H1 (cell line): ENCODE results near the gene SH3GL1. TPM values are rescaled to one million over a fixed set of nuclear protein-coding genes. Genes with fewer than 3 reads are reported as not detected.
A peak's percentile ranks its signal among the peaks of the same experiment; 100 is the strongest.

ENCODE experiments used
- EGR1 ChIP-seq: IDR thresholded peaks from 2 replicates; pipeline ENCODE4 v1.6.1; 2011; ENCODE audit warnings: low read depth, low read length, borderline replicate concordance
- JUN ChIP-seq: IDR thresholded peaks from 2 replicates; pipeline ENCODE4 v1.6.1; 2011; ENCODE audit warnings: low read depth, mild to moderate bottlenecking, improper control_type of control experiment, low read length
- KDM5A ChIP-seq: fragments of 200-600 bp; IDR thresholded peaks from 2 replicates; pipeline ENCODE4 v1.7.1; 2012; ENCODE audit warnings: mild to moderate bottlenecking, low read length, inconsistent platforms, mixed read lengths
- MAFK ChIP-seq: IDR thresholded peaks from 2 replicates; pipeline ENCODE4 v1.6.1; 2012; ENCODE audit warnings: low read depth, mild to moderate bottlenecking, improper control_type of control experiment, low read length
- PHF8 ChIP-seq: fragments of 200-600 bp; sonication (generic); conservative IDR thresholded peaks from 2 replicates; pipeline ENCODE4 v1.7.1; 2012; ENCODE audit warnings: low read depth, mild to moderate bottlenecking, inconsistent platforms, low read length, moderate library complexity
- POLR2A ChIP-seq, 2 experiments: IDR thresholded peaks; 1 replicate in 1 of 2; 2 replicates in 1 of 2; pipeline ENCODE4 v1.6.1; 2011; ENCODE audit warnings: low read depth in 2 of 2, low read length in 2 of 2, mild to moderate bottlenecking in 2 of 2; ENCODE audit errors: control extremely low read depth in 1 of 2
- RFX5 ChIP-seq: IDR thresholded peaks from 2 replicates; pipeline ENCODE4 v1.6.1; 2011; ENCODE audit warnings: low read depth, low read length, improper control_type of control experiment, borderline replicate concordance
- SAP30 ChIP-seq: fragments of 300-600 bp; sonication (generic); IDR thresholded peaks from 2 replicates; pipeline ENCODE4 v1.7.1; 2012; ENCODE audit warnings: low read length, moderate library complexity, mild to moderate bottlenecking, inconsistent platforms; ENCODE audit not compliant: insufficient read depth, insufficient replicate concordance
- SIX5 ChIP-seq: IDR thresholded peaks from 2 replicates; pipeline ENCODE4 v1.6.1; 2011; ENCODE audit warnings: mild to moderate bottlenecking, low read depth, low read length
- SP1 ChIP-seq: IDR thresholded peaks from 2 replicates; pipeline ENCODE4 v1.6.1; 2011; ENCODE audit warnings: low read depth, low read length
- SP4 ChIP-seq: IDR thresholded peaks from 2 replicates; pipeline ENCODE4 v1.6.1; 2012; ENCODE audit warnings: low read length, inconsistent platforms
- polyA plus RNA-seq, 7 experiments: library from polyadenylated mRNA; depleted of rRNA in 3 of 7; stranded (reverse) in 5 of 7; unstranded in 2 of 7; fragments of >200 nt in 5 of 7; fragments of 200-250 nt in 2 of 7; gene quantifications; 1 replicate in 5 of 7; 2 replicates in 1 of 7; 4 replicates in 1 of 7; pipeline versions ENCODE4 v1.2.1 to v1.2.3, GENCODE V29; 2011 to 2013; ENCODE audit warnings: missing spikeins in 2 of 7, mixed read lengths in 2 of 7
- total RNA-seq: library from RNA; stranded (reverse); fragmentation: NEBNext Ultra II Directional; extraction: Animal tissue kit (Norgen Biotek cat#: 25700); gene quantifications from 2 replicates; pipeline ENCODE4 v1.2.1, GENCODE V29; 2021
- TF ChIP-seq, protein P1 (sequence below): fragments of 300-600 bp; sonication (generic); IDR thresholded peaks from 2 replicates; pipeline ENCODE4 v1.7.1; 2012; ENCODE audit warnings: low read length, moderate library complexity, mild to moderate bottlenecking, inconsistent platforms; ENCODE audit not compliant: insufficient replicate concordance

The SH3GL1 gene
- total and polyA plus RNA-seq, 2 of the 8 experiments (the other 6 are each of a cell fraction or from before 2014, with no cell fraction given) = 81.5 to 102 TPM

DNA sequence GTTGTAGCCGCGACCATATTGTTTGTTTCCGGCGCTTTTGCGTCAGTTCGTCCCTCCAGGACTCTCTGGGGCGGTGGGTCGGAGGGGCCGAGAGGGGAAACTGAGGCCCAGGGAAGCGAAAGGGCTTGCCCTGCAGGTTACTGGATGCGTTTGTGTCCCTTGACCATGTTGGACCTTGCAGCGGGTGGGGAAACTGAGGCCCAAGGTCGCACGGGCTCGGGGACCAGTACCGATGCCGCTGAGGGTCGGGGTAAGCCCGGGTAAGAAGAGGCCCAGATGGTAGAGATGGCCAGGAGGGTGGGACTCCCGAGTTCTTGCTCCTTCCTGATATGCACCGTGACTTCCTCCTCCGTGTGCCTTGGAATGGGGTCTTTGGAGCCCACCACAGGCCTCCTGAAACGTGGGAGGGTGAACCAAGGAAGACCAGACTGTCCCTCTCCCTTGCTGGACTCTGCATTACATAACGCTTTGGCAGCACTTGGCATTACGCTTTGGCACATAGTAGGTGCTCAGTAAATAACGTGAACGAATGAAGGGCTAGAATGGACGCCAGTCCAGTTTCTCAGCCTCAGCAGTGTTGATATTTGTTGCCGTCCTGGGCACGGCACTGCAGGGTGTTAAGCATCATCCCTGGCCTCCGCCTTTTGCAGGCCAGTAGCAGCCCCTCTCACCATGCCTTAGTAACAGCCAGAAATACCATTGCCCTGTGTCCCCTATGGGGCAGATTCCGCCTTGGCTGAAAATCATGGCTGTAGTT, 2.8 kb upstream of the SH3GL1 start (continued):
- TF ChIP-seq KDM5A = no peak
- TF ChIP-seq MAFK = no peak
- no peak for TF ChIP-seq JUN
- TF ChIP-seq SAP30 = no peak
- no peak for TF ChIP-seq SIX5
- no peak for TF ChIP-seq EGR1
- TF ChIP-seq RFX5 = no peak
- TF ChIP-seq SP1 = no peak
- no peak for TF ChIP-seq SP4
- peak in 1 of 2 experiments; percentile 62; a peak in 2 of 3 replicates for TF ChIP-seq POLR2A (IDR thresholded peaks at IDR 0.05; ENCODE audit: control extremely low read depth in 1 of 2, low read depth in 2 of 2, low read length in 2 of 2)
- no peak for TF ChIP-seq PHF8
- TF ChIP-seq, protein P1, sequence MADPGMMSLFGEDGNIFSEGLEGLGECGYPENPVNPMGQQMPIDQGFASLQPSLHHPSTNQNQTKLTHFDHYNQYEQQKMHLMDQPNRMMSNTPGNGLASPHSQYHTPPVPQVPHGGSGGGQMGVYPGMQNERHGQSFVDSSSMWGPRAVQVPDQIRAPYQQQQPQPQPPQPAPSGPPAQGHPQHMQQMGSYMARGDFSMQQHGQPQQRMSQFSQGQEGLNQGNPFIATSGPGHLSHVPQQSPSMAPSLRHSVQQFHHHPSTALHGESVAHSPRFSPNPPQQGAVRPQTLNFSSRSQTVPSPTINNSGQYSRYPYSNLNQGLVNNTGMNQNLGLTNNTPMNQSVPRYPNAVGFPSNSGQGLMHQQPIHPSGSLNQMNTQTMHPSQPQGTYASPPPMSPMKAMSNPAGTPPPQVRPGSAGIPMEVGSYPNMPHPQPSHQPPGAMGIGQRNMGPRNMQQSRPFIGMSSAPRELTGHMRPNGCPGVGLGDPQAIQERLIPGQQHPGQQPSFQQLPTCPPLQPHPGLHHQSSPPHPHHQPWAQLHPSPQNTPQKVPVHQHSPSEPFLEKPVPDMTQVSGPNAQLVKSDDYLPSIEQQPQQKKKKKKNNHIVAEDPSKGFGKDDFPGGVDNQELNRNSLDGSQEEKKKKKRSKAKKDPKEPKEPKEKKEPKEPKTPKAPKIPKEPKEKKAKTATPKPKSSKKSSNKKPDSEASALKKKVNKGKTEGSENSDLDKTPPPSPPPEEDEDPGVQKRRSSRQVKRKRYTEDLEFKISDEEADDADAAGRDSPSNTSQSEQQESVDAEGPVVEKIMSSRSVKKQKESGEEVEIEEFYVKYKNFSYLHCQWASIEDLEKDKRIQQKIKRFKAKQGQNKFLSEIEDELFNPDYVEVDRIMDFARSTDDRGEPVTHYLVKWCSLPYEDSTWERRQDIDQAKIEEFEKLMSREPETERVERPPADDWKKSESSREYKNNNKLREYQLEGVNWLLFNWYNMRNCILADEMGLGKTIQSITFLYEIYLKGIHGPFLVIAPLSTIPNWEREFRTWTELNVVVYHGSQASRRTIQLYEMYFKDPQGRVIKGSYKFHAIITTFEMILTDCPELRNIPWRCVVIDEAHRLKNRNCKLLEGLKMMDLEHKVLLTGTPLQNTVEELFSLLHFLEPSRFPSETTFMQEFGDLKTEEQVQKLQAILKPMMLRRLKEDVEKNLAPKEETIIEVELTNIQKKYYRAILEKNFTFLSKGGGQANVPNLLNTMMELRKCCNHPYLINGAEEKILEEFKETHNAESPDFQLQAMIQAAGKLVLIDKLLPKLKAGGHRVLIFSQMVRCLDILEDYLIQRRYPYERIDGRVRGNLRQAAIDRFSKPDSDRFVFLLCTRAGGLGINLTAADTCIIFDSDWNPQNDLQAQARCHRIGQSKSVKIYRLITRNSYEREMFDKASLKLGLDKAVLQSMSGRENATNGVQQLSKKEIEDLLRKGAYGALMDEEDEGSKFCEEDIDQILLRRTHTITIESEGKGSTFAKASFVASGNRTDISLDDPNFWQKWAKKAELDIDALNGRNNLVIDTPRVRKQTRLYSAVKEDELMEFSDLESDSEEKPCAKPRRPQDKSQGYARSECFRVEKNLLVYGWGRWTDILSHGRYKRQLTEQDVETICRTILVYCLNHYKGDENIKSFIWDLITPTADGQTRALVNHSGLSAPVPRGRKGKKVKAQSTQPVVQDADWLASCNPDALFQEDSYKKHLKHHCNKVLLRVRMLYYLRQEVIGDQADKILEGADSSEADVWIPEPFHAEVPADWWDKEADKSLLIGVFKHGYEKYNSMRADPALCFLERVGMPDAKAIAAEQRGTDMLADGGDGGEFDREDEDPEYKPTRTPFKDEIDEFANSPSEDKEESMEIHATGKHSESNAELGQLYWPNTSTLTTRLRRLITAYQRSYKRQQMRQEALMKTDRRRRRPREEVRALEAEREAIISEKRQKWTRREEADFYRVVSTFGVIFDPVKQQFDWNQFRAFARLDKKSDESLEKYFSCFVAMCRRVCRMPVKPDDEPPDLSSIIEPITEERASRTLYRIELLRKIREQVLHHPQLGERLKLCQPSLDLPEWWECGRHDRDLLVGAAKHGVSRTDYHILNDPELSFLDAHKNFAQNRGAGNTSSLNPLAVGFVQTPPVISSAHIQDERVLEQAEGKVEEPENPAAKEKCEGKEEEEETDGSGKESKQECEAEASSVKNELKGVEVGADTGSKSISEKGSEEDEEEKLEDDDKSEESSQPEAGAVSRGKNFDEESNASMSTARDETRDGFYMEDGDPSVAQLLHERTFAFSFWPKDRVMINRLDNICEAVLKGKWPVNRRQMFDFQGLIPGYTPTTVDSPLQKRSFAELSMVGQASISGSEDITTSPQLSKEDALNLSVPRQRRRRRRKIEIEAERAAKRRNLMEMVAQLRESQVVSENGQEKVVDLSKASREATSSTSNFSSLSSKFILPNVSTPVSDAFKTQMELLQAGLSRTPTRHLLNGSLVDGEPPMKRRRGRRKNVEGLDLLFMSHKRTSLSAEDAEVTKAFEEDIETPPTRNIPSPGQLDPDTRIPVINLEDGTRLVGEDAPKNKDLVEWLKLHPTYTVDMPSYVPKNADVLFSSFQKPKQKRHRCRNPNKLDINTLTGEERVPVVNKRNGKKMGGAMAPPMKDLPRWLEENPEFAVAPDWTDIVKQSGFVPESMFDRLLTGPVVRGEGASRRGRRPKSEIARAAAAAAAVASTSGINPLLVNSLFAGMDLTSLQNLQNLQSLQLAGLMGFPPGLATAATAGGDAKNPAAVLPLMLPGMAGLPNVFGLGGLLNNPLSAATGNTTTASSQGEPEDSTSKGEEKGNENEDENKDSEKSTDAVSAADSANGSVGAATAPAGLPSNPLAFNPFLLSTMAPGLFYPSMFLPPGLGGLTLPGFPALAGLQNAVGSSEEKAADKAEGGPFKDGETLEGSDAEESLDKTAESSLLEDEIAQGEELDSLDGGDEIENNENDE = no peak
